HepG2 (cell line): ENCODE results near the gene VSTM5. TPM values are rescaled to one million over a fixed set of nuclear protein-coding genes. Genes with fewer than 3 reads are reported as not detected.

ENCODE experiments used
- ATF7-NPFF ChIP-seq: sonication (generic); formaldehyde crosslinking; IDR thresholded peaks from 2 replicates; pipeline ENCODE4 v1.8.1; 2023; ENCODE audit warnings: mild to moderate bottlenecking, low read depth, missing genetic modification reagents, moderate library complexity
- GFI1 ChIP-seq: sonication (generic); formaldehyde crosslinking; IDR thresholded peaks from 2 replicates; pipeline ENCODE4 v1.5.0; 2020; ENCODE audit warnings: missing genetic modification reagents, mild to moderate bottlenecking, borderline replicate concordance
- IRF2 ChIP-seq: IDR thresholded peaks from 2 replicates; pipeline ENCODE4 v1.6.1; 2018; ENCODE audit warnings: missing genetic modification reagents, missing compliant biosample characterization
- KLF16 ChIP-seq, 2 experiments: sonication (generic) in 1 of 2; formaldehyde crosslinking in 1 of 2; IDR thresholded peaks; 2 replicates each; pipeline versions ENCODE4 v1.6.1 to v1.8.0; 2016 to 2023; ENCODE audit warnings: missing genetic modification reagents in 2 of 2, missing compliant biosample characterization in 1 of 2
- KMT2A ChIP-seq: sonication (generic); formaldehyde crosslinking; IDR thresholded peaks from 2 replicates; pipeline ENCODE4 v1.4.0; 2020; ENCODE audit warnings: missing genetic modification reagents
- MEIS2 ChIP-seq: sonication (generic); formaldehyde crosslinking; IDR thresholded peaks from 2 replicates; pipeline ENCODE4 v1.9.0; 2021; ENCODE audit warnings: mild to moderate bottlenecking, missing genetic modification reagents
- MIXL1 ChIP-seq: IDR thresholded peaks from 2 replicates; pipeline ENCODE4 v1.6.1; 2016
- POLR2AphosphoS5 ChIP-seq: IDR thresholded peaks from 2 replicates; pipeline ENCODE4 v1.6.1; 2012; ENCODE audit warnings: low read depth, low read length
- RBM39 ChIP-seq: fragments of 200-400 bp; formaldehyde crosslinking; IDR thresholded peaks from one replicate; pipeline ENCODE4 v1.6.1; 2018; ENCODE audit warnings: antibody characterized with exemption, mild to moderate bottlenecking, low read depth, low read length; ENCODE audit not compliant: poor library complexity, severe bottlenecking
- TGIF2 ChIP-seq: IDR thresholded peaks from 2 replicates; pipeline ENCODE4 v1.6.1; 2016; ENCODE audit warnings: control low read depth, missing compliant biosample characterization
- THAP7 ChIP-seq: sonication (generic); formaldehyde crosslinking; IDR thresholded peaks from 2 replicates; pipeline ENCODE4 v1.8.1; 2023; ENCODE audit warnings: mild to moderate bottlenecking, missing genetic modification reagents
- ZBTB4 ChIP-seq: sonication (generic); formaldehyde crosslinking; IDR thresholded peaks from 2 replicates; pipeline ENCODE4 v1.4.0; 2020; ENCODE audit warnings: missing genetic modification reagents, mild to moderate bottlenecking, borderline replicate concordance
- ZNF160 ChIP-seq: sonication (generic); formaldehyde crosslinking; IDR thresholded peaks from 2 replicates; pipeline ENCODE4 v1.8.0; 2022; ENCODE audit warnings: mild to moderate bottlenecking, inconsistent platforms, missing genetic modification reagents
- ZNF3 ChIP-seq: IDR thresholded peaks from 2 replicates; pipeline ENCODE4 v1.7.0; 2017; ENCODE audit warnings: inconsistent platforms
- ZNF614 ChIP-seq: IDR thresholded peaks from 2 replicates; pipeline ENCODE4 v1.6.1; 2018; ENCODE audit warnings: missing biosample characterization, missing genetic modification reagents, inconsistent platforms, borderline replicate concordance
- ZNF720 ChIP-seq: sonication (generic); formaldehyde crosslinking; IDR thresholded peaks from 2 replicates; pipeline ENCODE4 v1.4.0; 2020; ENCODE audit warnings: missing genetic modification reagents
- ZNF749 ChIP-seq: sonication (generic); formaldehyde crosslinking; IDR thresholded peaks from 2 replicates; pipeline ENCODE4 v1.8.0; 2022; ENCODE audit warnings: mild to moderate bottlenecking, missing genetic modification reagents, moderate library complexity, borderline replicate concordance
- ZNF782 ChIP-seq: sonication (generic); formaldehyde crosslinking; IDR thresholded peaks from 2 replicates; pipeline ENCODE4 v1.4.0; 2020; ENCODE audit warnings: missing genetic modification reagents, mild to moderate bottlenecking, borderline replicate concordance
- ZSCAN20 ChIP-seq: sonication (generic); formaldehyde crosslinking; IDR thresholded peaks from 2 replicates; pipeline ENCODE4 v1.4.0; 2020; ENCODE audit warnings: missing genetic modification reagents, mild to moderate bottlenecking, borderline replicate concordance
- polyA plus RNA-seq, 8 experiments: library from polyadenylated mRNA; depleted of rRNA in 3 of 8; stranded (reverse) in 7 of 8; unstranded in 1 of 8; fragments of >200 nt; fragmentation: Illumina TruSeq in 4 of 8; extraction: Trizol in 4 of 8; gene quantifications; 2 replicates each; pipeline versions ENCODE4 v1.2.1 to v1.2.3, GENCODE V29; 2011 to 2016; ENCODE audit warnings: low read depth in 4 of 8, missing spikeins in 1 of 8, mixed read lengths in 1 of 8; ENCODE audit not compliant: insufficient read depth in 1 of 8
- total RNA-seq, 5 experiments: library from RNA; depleted of rRNA; stranded (reverse); fragments of >200 nt; fragmentation: Illumina TruSeq; extraction: Trizol; gene quantifications; 2 replicates each; pipeline ENCODE4 v1.2.3, GENCODE V29; 2016; ENCODE audit warnings: low read depth in 1 of 5
- TF ChIP-seq, protein P1 (sequence below): sonication (generic); formaldehyde crosslinking; IDR thresholded peaks from 2 replicates; pipeline ENCODE4 v1.5.1; 2020; ENCODE audit warnings: missing genetic modification reagents, mild to moderate bottlenecking, borderline replicate concordance
- TF ChIP-seq, protein P2 (sequence below): sonication (generic); formaldehyde crosslinking; IDR thresholded peaks from 2 replicates; pipeline ENCODE4 v1.4.0; 2020; ENCODE audit warnings: missing genetic modification reagents
- TF ChIP-seq, protein P3 (sequence below): IDR thresholded peaks from 2 replicates; pipeline ENCODE4 v1.6.1; 2016; ENCODE audit warnings: mild to moderate bottlenecking

Gene VSTM5
- total and polyA plus RNA-seq, 2 of the 13 experiments (the other 11 are each of a cell fraction or from before 2014, with no cell fraction given), result not detected

GRCh38 chr11:93773045-93773477, 77.4 kb downstream of the VSTM5 start (continued):
- TF ChIP-seq, protein P1, sequence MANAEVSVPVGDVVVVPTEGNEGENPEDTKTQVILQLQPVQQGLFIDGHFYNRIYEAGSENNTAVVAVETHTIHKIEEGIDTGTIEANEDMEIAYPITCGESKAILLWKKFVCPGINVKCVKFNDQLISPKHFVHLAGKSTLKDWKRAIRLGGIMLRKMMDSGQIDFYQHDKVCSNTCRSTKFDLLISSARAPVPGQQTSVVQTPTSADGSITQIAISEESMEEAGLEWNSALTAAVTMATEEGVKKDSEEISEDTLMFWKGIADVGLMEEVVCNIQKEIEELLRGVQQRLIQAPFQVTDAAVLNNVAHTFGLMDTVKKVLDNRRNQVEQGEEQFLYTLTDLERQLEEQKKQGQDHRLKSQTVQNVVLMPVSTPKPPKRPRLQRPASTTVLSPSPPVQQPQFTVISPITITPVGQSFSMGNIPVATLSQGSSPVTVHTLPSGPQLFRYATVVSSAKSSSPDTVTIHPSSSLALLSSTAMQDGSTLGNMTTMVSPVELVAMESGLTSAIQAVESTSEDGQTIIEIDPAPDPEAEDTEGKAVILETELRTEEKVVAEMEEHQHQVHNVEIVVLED (CRISPR knock-in tag), result peak; percentile 32; the same call in 1 of the 2 replicates
- TF ChIP-seq ZNF749 (CRISPR knock-in tag) (no peak), GFI1 (CRISPR knock-in tag) (peak; percentile 61), TGIF2 (CRISPR knock-in tag) (peak; percentile 79; the same call in 1 of the 2 replicates), ZNF720 (CRISPR knock-in tag) (no peak), ATF7-NPFF (CRISPR knock-in tag) (no peak), ZBTB4 (CRISPR knock-in tag) (no peak), ZNF3 (CRISPR knock-in tag) (peak; percentile 67; the same call in 1 of the 2 replicates), MEIS2 (CRISPR knock-in tag) (peak; percentile 67; the same call in 1 of the 2 replicates), ZNF160 (peak; percentile 68; the same call in 1 of the 2 replicates), KLF16 (CRISPR knock-in tag; IDR thresholded peaks at IDR 0.05) (peak in 1 of 2 experiments; percentile 96; a peak in 2 of 4 replicates), MIXL1 (peak; percentile 90), ZSCAN20 (CRISPR knock-in tag) (no peak), THAP7 (CRISPR knock-in tag) (no peak), RBM39 (no peak), IRF2 (CRISPR knock-in tag) (peak; percentile 82), KMT2A (peak; percentile 62; the same call in 1 of the 2 replicates), POLR2AphosphoS5 (no peak), ZNF782 (CRISPR knock-in tag) (peak; percentile 89; the same call in 1 of the 2 replicates), ZNF614 (CRISPR knock-in tag) (peak; percentile 47; the same call in 1 of the 2 replicates)
- TF ChIP-seq, protein P2, sequence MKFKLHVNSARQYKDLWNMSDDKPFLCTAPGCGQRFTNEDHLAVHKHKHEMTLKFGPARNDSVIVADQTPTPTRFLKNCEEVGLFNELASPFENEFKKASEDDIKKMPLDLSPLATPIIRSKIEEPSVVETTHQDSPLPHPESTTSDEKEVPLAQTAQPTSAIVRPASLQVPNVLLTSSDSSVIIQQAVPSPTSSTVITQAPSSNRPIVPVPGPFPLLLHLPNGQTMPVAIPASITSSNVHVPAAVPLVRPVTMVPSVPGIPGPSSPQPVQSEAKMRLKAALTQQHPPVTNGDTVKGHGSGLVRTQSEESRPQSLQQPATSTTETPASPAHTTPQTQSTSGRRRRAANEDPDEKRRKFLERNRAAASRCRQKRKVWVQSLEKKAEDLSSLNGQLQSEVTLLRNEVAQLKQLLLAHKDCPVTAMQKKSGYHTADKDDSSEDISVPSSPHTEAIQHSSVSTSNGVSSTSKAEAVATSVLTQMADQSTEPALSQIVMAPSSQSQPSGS (CRISPR knock-in tag), result peak; percentile 79
- TF ChIP-seq, protein P3, sequence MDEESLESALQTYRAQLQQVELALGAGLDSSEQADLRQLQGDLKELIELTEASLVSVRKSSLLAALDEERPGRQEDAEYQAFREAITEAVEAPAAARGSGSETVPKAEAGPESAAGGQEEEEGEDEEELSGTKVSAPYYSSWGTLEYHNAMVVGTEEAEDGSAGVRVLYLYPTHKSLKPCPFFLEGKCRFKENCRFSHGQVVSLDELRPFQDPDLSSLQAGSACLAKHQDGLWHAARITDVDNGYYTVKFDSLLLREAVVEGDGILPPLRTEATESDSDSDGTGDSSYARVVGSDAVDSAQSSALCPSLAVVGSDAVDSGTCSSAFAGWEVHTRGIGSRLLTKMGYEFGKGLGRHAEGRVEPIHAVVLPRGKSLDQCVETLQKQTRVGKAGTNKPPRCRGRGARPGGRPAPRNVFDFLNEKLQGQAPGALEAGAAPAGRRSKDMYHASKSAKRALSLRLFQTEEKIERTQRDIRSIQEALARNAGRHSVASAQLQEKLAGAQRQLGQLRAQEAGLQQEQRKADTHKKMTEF, result peak; percentile 56; the same call in 1 of the 2 replicates
